HEK293 (cell line): ENCODE measurements around the gene SPAG8.

Experiments
- CTCF ChIA-PET: fragments of 350-600 bp; formaldehyde crosslinking; extraction: SDS; loops from one replicate; lab custom pipeline; 2021; ENCODE audit warnings: antibody characterized with exemption; lab: Yijun Ruan, JAX
- POLR2A ChIA-PET: fragments of 300-600 bp; formaldehyde crosslinking; extraction: SDS; loops from one replicate; lab custom pipeline; 2020; ENCODE audit warnings: antibody characterized with exemption, inconsistent platforms; lab: Yijun Ruan, JAX
- H3K27ac ChIP-seq: fragments of 200-500 bp; sonication (Bioruptor generic); 2 replicates; pipeline ENCODE4 v1.5.1; 2014; ENCODE audit warnings: low read depth, low read length, control low read depth, inconsistent platforms; ENCODE audit errors: extremely low read depth
- H3K36me3 ChIP-seq, 2 experiments: fragments of 200-500 bp in 1 of 2; sonication (Bioruptor generic) in 1 of 2; 1 replicate in 1 of 2; 2 replicates in 1 of 2; pipeline ENCODE4 v1.5.1; 2014 to 2017; ENCODE audit warnings: inconsistent platforms in 2 of 2, low read length in 2 of 2; ENCODE audit not compliant: control insufficient read depth in 2 of 2, insufficient read depth in 1 of 2
- H3K4me1 ChIP-seq: fragments of 200-500 bp; sonication (Bioruptor generic); 2 replicates; pipeline ENCODE4 v1.5.1; 2014; ENCODE audit warnings: mild to moderate bottlenecking, low read length, inconsistent platforms; ENCODE audit not compliant: control insufficient read depth, insufficient read depth
- H3K4me3 ChIP-seq: 2 replicates; pipeline ENCODE4 v1.5.1; 2011; ENCODE audit warnings: low read depth, mild to moderate bottlenecking, control low read depth, low read length, moderate library complexity
- H3K9me3 ChIP-seq: fragments of 200-500 bp; sonication (Bioruptor generic); 2 replicates; pipeline ENCODE4 v1.5.1; 2014; ENCODE audit warnings: low read depth, low read length, inconsistent platforms; ENCODE audit not compliant: control insufficient read depth, insufficient read depth
- HOXD13 ChIP-seq: sonication (generic); formaldehyde crosslinking; IDR thresholded peaks from 2 replicates; pipeline ENCODE4 v1.8.0; 2022; ENCODE audit warnings: missing genetic modification reagents, borderline replicate concordance
- KLF10 ChIP-seq: fragments of 450-650 bp; IDR thresholded peaks from 2 replicates; pipeline ENCODE4 v1.5.1; 2018; ENCODE audit warnings: missing biosample characterization, mild to moderate bottlenecking, missing genetic modification characterization
- MEIS1 ChIP-seq: sonication (generic); formaldehyde crosslinking; IDR thresholded peaks from 2 replicates; pipeline ENCODE4 v1.8.1; 2022; ENCODE audit warnings: missing genetic modification reagents, mild to moderate bottlenecking, borderline replicate concordance
- OSR2 ChIP-seq: fragments of 450-650 bp; formaldehyde crosslinking; IDR thresholded peaks from 2 replicates; pipeline ENCODE4 v1.5.1; 2016; ENCODE audit warnings: missing biosample characterization, missing genetic modification characterization
- PATZ1 ChIP-seq: fragments of 450-650 bp; formaldehyde crosslinking; IDR thresholded peaks from 2 replicates; pipeline ENCODE4 v1.5.1; 2016; ENCODE audit warnings: missing biosample characterization, missing genetic modification characterization
- SCRT1 ChIP-seq: fragments of 450-650 bp; formaldehyde crosslinking; IDR thresholded peaks from 2 replicates; pipeline ENCODE4 v1.5.1; 2016; ENCODE audit warnings: missing biosample characterization, missing genetic modification characterization, borderline replicate concordance
- YY1 ChIP-seq: fragments of 450-650 bp; formaldehyde crosslinking; IDR thresholded peaks from 2 replicates; pipeline ENCODE4 v1.5.1; 2018; ENCODE audit warnings: missing biosample characterization, missing genetic modification characterization
- ZBTB20 ChIP-seq: fragments of 450-650 bp; formaldehyde crosslinking; IDR thresholded peaks from 2 replicates; pipeline ENCODE4 v1.5.1; 2016; ENCODE audit warnings: missing biosample characterization, missing genetic modification characterization
- ZBTB26 ChIP-seq: fragments of 450-650 bp; formaldehyde crosslinking; optimal IDR thresholded peaks from 2 replicates; pipeline ENCODE3; 2016; ENCODE audit warnings: missing biosample characterization, mild to moderate bottlenecking, missing genetic modification characterization
- ZBTB48 ChIP-seq: fragments of 450-650 bp; formaldehyde crosslinking; IDR thresholded peaks from 2 replicates; pipeline ENCODE4 v1.5.1; 2016; ENCODE audit warnings: missing biosample characterization, missing genetic modification characterization
- ZBTB7A ChIP-seq: fragments of 450-650 bp; formaldehyde crosslinking; IDR thresholded peaks from 2 replicates; pipeline ENCODE4 v1.5.1; 2016; ENCODE audit warnings: low read depth, missing biosample characterization, missing genetic modification characterization
- ZNF169 ChIP-seq: fragments of 450-650 bp; formaldehyde crosslinking; IDR thresholded peaks from 2 replicates; pipeline ENCODE4 v1.5.1; 2016; ENCODE audit warnings: missing biosample characterization, missing genetic modification characterization
- ZNF24 ChIP-seq: fragments of 450-650 bp; formaldehyde crosslinking; IDR thresholded peaks from 2 replicates; pipeline ENCODE4 v1.5.1; 2016; ENCODE audit warnings: missing biosample characterization, missing genetic modification characterization
- ZNF354C ChIP-seq: fragments of 450-650 bp; formaldehyde crosslinking; IDR thresholded peaks from 2 replicates; pipeline ENCODE4 v1.5.1; 2016; ENCODE audit warnings: missing biosample characterization, missing genetic modification characterization, low read depth, borderline replicate concordance
- ZNF362 ChIP-seq: fragments of 450-650 bp; formaldehyde crosslinking; IDR thresholded peaks from 2 replicates; pipeline ENCODE4 v1.5.1; 2016; ENCODE audit warnings: missing biosample characterization, missing genetic modification characterization
- ZNF433 ChIP-seq: fragments of 450-650 bp; formaldehyde crosslinking; IDR thresholded peaks from 2 replicates; pipeline ENCODE4 v1.5.1; 2016; ENCODE audit warnings: missing biosample characterization, missing genetic modification characterization, low read depth
- ZNF48 ChIP-seq: fragments of 450-650 bp; formaldehyde crosslinking; IDR thresholded peaks from 2 replicates; pipeline ENCODE4 v1.5.1; 2016; ENCODE audit warnings: missing biosample characterization, missing genetic modification characterization
- ZNF530 ChIP-seq: fragments of 450-650 bp; formaldehyde crosslinking; IDR thresholded peaks from 2 replicates; pipeline ENCODE4 v1.5.1; 2016; ENCODE audit warnings: low read depth, missing biosample characterization, missing genetic modification characterization
- ZNF544 ChIP-seq: fragments of 450-650 bp; formaldehyde crosslinking; IDR thresholded peaks from 2 replicates; pipeline ENCODE4 v1.5.0; 2017; ENCODE audit warnings: missing biosample characterization, missing genetic modification characterization
- ZNF549 ChIP-seq: fragments of 450-650 bp; IDR thresholded peaks from 2 replicates; pipeline ENCODE4 v1.5.1; 2018; ENCODE audit warnings: missing biosample characterization, missing genetic modification characterization, mild to moderate bottlenecking, inconsistent platforms, moderate library complexity
- ZNF558 ChIP-seq: fragments of 450-650 bp; formaldehyde crosslinking; IDR thresholded peaks from 2 replicates; pipeline ENCODE4 v1.5.1; 2016; ENCODE audit warnings: missing biosample characterization, missing genetic modification characterization
- ZNF623 ChIP-seq: fragments of 450-650 bp; formaldehyde crosslinking; IDR thresholded peaks from 2 replicates; pipeline ENCODE4 v1.5.1; 2016; ENCODE audit warnings: missing biosample characterization, missing genetic modification characterization
- ZNF626 ChIP-seq: fragments of 450-650 bp; sonication (Bioruptor Pico); formaldehyde crosslinking; IDR thresholded peaks from 2 replicates; pipeline ENCODE4 v1.5.1; 2018; ENCODE audit warnings: missing biosample characterization, missing genetic modification characterization, inconsistent platforms
- ZNF670 ChIP-seq: fragments of 450-650 bp; formaldehyde crosslinking; IDR thresholded peaks from 2 replicates; pipeline ENCODE4 v1.5.1; 2016; ENCODE audit warnings: missing biosample characterization, missing genetic modification characterization, low read depth
- ZNF677 ChIP-seq: fragments of 450-650 bp; IDR thresholded peaks from 2 replicates; pipeline ENCODE4 v1.5.0; 2018; ENCODE audit warnings: missing biosample characterization, mild to moderate bottlenecking, missing genetic modification characterization, moderate library complexity
- ZNF707 ChIP-seq: fragments of 450-650 bp; formaldehyde crosslinking; IDR thresholded peaks from 2 replicates; pipeline ENCODE4 v1.5.1; 2016; ENCODE audit warnings: missing biosample characterization, missing genetic modification characterization
- ZNF792 ChIP-seq: fragments of 450-650 bp; formaldehyde crosslinking; IDR thresholded peaks from 2 replicates; pipeline ENCODE4 v1.5.1; 2016; ENCODE audit warnings: missing biosample characterization, missing genetic modification characterization
- ZNF843 ChIP-seq: fragments of 450-650 bp; formaldehyde crosslinking; IDR thresholded peaks from 2 replicates; pipeline ENCODE4 v1.5.1; 2016; ENCODE audit warnings: missing biosample characterization, missing genetic modification characterization

SPAG8 gene

GRCh38 chr9:35820076-35820475 lies 8.0 kb upstream of the SPAG8 start:
- POLR2A ChIA-PET = no interaction called here
- TF ChIP-seq ZNF843 (no peak), HOXD13 (CRISPR knock-in tag) (no peak), MEIS1 (no peak), ZNF792 (tag by site-specific recombination) (no peak), ZNF48 (no peak), ZNF623 (tag by site-specific recombination) (no peak), ZNF670 (tag by site-specific recombination) (no peak), ZNF677 (tag by site-specific recombination) (no peak), PATZ1 (tag by site-specific recombination) (no peak), ZNF354C (tag by site-specific recombination) (no peak), SCRT1 (tag by site-specific recombination) (no peak), ZNF530 (tag by site-specific recombination) (no peak), ZBTB26 (tag by site-specific recombination) (no peak), ZBTB7A (tag by site-specific recombination) (no peak), ZNF433 (tag by site-specific recombination) (no peak), ZBTB48 (tag by site-specific recombination) (no peak), ZNF169 (tag by site-specific recombination) (no peak), ZNF362 (tag by site-specific recombination) (no peak)
- Histone ChIP-seq H3K4me1 (no peaks in the 10 kb centered on the region), H3K27ac (no peak overlapping the region), H3K36me3 (no peaks in the 10 kb centered on the region), H3K9me3 (no peaks in the 10 kb centered on the region), H3K4me3 (no peak overlapping the region)
- CTCF ChIA-PET = no interaction called here

- H3K9me3 ChIP-seq = no peaks in the 10 kb centered on the region
- no peak overlapping the region for H3K4me3 ChIP-seq
- no peaks in the 10 kb centered on the region for H3K4me1 ChIP-seq
- POLR2A ChIA-PET = no interaction called here
- TF ChIP-seq KLF10 = no peak
- TF ChIP-seq ZNF707 (tag by site-specific recombination) = no peak
- no peak for TF ChIP-seq ZNF24
- TF ChIP-seq OSR2 (tag by site-specific recombination) = no peak
- no peak for TF ChIP-seq YY1 (tag by site-specific recombination)
- TF ChIP-seq ZNF544 (tag by site-specific recombination) = no peak
- no peak for TF ChIP-seq ZNF558 (tag by site-specific recombination)
- no peak for TF ChIP-seq ZNF626 (tag by site-specific recombination)
- TF ChIP-seq ZNF549 = no peak
- no peak for TF ChIP-seq ZBTB20 (tag by site-specific recombination)
- TF ChIP-seq, all 188 proteins: peak for 0
- Histone ChIP-seq H3K36me3 (no peaks in the 10 kb centered on the region), H3K27ac (no peak overlapping the region)
- CTCF ChIA-PET = interaction anchor here (0.6 kb wide), 1 partner anchor 454 kb away, joined by 3 read pairs; no protein-coding TSS in a partner anchor
These were observed 6.3 kb upstream of the SPAG8 start for GRCh38 chr9:35818341-35818740.
